22Rv1 (cell line): Measurements from ENCODE around the gene FOXO3.

Experiments
- ZFX ChIP-seq: fragments of 450-650 bp; IDR thresholded peaks from 2 replicates; pipeline ENCODE4 v1.6.1; 2017; ENCODE audit warnings: antibody characterized with exemption, borderline replicate concordance
- TF ChIP-seq, protein P1 (sequence below): fragments of 450-650 bp; IDR thresholded peaks from 2 replicates; pipeline ENCODE4 v1.5.1; 2017; ENCODE audit warnings: mild to moderate bottlenecking

- TF ChIP-seq, protein P1, sequence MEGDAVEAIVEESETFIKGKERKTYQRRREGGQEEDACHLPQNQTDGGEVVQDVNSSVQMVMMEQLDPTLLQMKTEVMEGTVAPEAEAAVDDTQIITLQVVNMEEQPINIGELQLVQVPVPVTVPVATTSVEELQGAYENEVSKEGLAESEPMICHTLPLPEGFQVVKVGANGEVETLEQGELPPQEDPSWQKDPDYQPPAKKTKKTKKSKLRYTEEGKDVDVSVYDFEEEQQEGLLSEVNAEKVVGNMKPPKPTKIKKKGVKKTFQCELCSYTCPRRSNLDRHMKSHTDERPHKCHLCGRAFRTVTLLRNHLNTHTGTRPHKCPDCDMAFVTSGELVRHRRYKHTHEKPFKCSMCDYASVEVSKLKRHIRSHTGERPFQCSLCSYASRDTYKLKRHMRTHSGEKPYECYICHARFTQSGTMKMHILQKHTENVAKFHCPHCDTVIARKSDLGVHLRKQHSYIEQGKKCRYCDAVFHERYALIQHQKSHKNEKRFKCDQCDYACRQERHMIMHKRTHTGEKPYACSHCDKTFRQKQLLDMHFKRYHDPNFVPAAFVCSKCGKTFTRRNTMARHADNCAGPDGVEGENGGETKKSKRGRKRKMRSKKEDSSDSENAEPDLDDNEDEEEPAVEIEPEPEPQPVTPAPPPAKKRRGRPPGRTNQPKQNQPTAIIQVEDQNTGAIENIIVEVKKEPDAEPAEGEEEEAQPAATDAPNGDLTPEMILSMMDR, result no peak
- no peak for TF ChIP-seq ZFX
These were observed 37.0 kb upstream of the FOXO3 start for GRCh38 chr6:108523697-108524096.
